HL-60 (cell line): ENCODE results near the gene CMTM5.

ENCODE experiments used
- CTCF ChIP-seq: IDR thresholded peaks from one replicate; pipeline ENCODE4 v1.5.1; 2011; ENCODE audit warnings: low read length, control low read depth, inconsistent platforms; ENCODE audit not compliant: insufficient read depth
- GABPA ChIP-seq: IDR thresholded peaks from 2 replicates; pipeline ENCODE4 v1.6.1; 2012; ENCODE audit warnings: low read depth
- POLR2AphosphoS5 ChIP-seq: IDR thresholded peaks from 2 replicates; pipeline ENCODE4 v1.6.1; 2012; ENCODE audit warnings: low read depth
- REST ChIP-seq: IDR thresholded peaks from 2 replicates; pipeline ENCODE4 v1.6.1; 2012; ENCODE audit warnings: low read depth; ENCODE audit not compliant: insufficient replicate concordance

GRCh38 chr14:23346693-23347405 is 30.0 kb upstream of the CMTM5 start:
- no peak for TF ChIP-seq CTCF
- no peak for TF ChIP-seq POLR2AphosphoS5
- no peak for TF ChIP-seq REST
- TF ChIP-seq GABPA, result no peak
